Measurements from ENCODE around the gene AGAP2.
A peak's percentile ranks its signal among the peaks of the same experiment; 100 is the strongest.

Gene AGAP2

GRCh38 chr12:57755194-57755453, 16.6 kb upstream of the AGAP2 start:
- H3K27ac ChIP-seq (ENCODE audit: low read depth, low read length), result no peak overlapping the region
- H3K4me3 ChIP-seq (ENCODE audit: low read depth in 1 of 5, low read length in 5 of 5), result peak overlapping the region in 3 of 5 donors; percentile 69 to 73 (median 69)
- peaks cover 0 to 16% (median 3%) of the 10 kb centered on the region in 5 donors for H3K9me3 ChIP-seq (ENCODE audit: control insufficient read depth in 5 of 5, low read length in 5 of 5)
- H3K36me3 ChIP-seq (ENCODE audit: control insufficient read depth in 5 of 5, insufficient read depth in 5 of 5, low read length in 5 of 5), result peaks cover 0 to 26% (median 20%) of the 10 kb centered on the region in 5 donors
- H3K9ac ChIP-seq (ENCODE audit: low read length in 5 of 5), result no peak overlapping the region
- H3K27me3 ChIP-seq (ENCODE audit: control insufficient read depth in 5 of 5, insufficient read depth in 4 of 5, low read length in 5 of 5), result no peaks in the 10 kb centered on the region
- H3K4me1 ChIP-seq (ENCODE audit: control insufficient read depth in 5 of 5, insufficient read depth in 5 of 5, low read length in 5 of 5), result peaks cover 9 to 42% (median 35%) of the 10 kb centered on the region in 5 donors

GRCh38 chr12:57754411-57755193, 16.1 kb upstream of the AGAP2 start, which contains the start of gene MARCHF9:
Gene MARCHF9 (plus strand): TSS chr12:57755103. CDS start chr12:57755529, 426 bp downstream.
- H3K4me1 ChIP-seq (ENCODE audit: control insufficient read depth in 5 of 5, insufficient read depth in 5 of 5, low read length in 5 of 5), result peaks cover 9 to 42% (median 35%) of the 10 kb centered on the region in 5 donors
- peak within 1 kb of the TSS in 4 of 5 donors; percentile 17 to 77 (median 70) for H3K9ac ChIP-seq (ENCODE audit: low read length in 5 of 5)
- peaks cover 0 to 30% (median 21%) of the 10 kb centered on the region in 5 donors for H3K36me3 ChIP-seq (ENCODE audit: control insufficient read depth in 5 of 5, insufficient read depth in 5 of 5, low read length in 5 of 5)
- H3K9me3 ChIP-seq (ENCODE audit: control insufficient read depth in 5 of 5, low read length in 5 of 5), result peaks cover 0 to 16% (median 3%) of the 10 kb centered on the region in 5 donors
- peak within 1 kb of the TSS; percentile 58 to 76 (median 69) for H3K4me3 ChIP-seq (ENCODE audit: low read depth in 1 of 5, low read length in 5 of 5)
- H3K27ac ChIP-seq (ENCODE audit: low read depth, low read length), result no peak within 1 kb of the TSS
- no peaks in the 10 kb centered on the region for H3K27me3 ChIP-seq (ENCODE audit: control insufficient read depth in 5 of 5, insufficient read depth in 4 of 5, low read length in 5 of 5)

- no peak overlapping the region for H3K27ac ChIP-seq (ENCODE audit: low read depth, low read length)
Measured at GRCh38 chr12:57753756-57754337, 15.3 kb upstream of the AGAP2 start.

GRCh38 chr12:57752668-57753000, 14.1 kb upstream of the AGAP2 start:
- Histone ChIP-seq H3K9ac (ENCODE audit: low read length in 5 of 5) (no peak overlapping the region), H3K27me3 (ENCODE audit: control insufficient read depth in 5 of 5, insufficient read depth in 4 of 5, low read length in 5 of 5) (no peaks in the 10 kb centered on the region), H3K4me1 (ENCODE audit: control insufficient read depth in 5 of 5, insufficient read depth in 5 of 5, low read length in 5 of 5) (peaks cover 9 to 42% (median 35%) of the 10 kb centered on the region in 5 donors), H3K36me3 (ENCODE audit: control insufficient read depth in 5 of 5, insufficient read depth in 5 of 5, low read length in 5 of 5) (peaks cover 5 to 31% (median 24%) of the 10 kb centered on the region in 5 donors), H3K9me3 (ENCODE audit: control insufficient read depth in 5 of 5, low read length in 5 of 5) (peaks cover 0 to under 1% (median 0%) of the 10 kb centered on the region in 5 donors), H3K4me3 (ENCODE audit: low read depth in 1 of 5, low read length in 5 of 5) (peak overlapping the region; percentile 42 to 83 (median 66)), H3K27ac (ENCODE audit: low read depth, low read length) (peak overlapping the region; percentile 7)

More at GRCh38 chr12:57753756-57754337, 15.3 kb upstream of the AGAP2 start:
- Histone ChIP-seq H3K27me3 (ENCODE audit: control insufficient read depth in 5 of 5, insufficient read depth in 4 of 5, low read length in 5 of 5) (no peaks in the 10 kb centered on the region), H3K4me1 (ENCODE audit: control insufficient read depth in 5 of 5, insufficient read depth in 5 of 5, low read length in 5 of 5) (peaks cover 9 to 42% (median 35%) of the 10 kb centered on the region in 5 donors), H3K9me3 (ENCODE audit: control insufficient read depth in 5 of 5, low read length in 5 of 5) (peaks cover 0 to 12% (median 3%) of the 10 kb centered on the region in 5 donors), H3K9ac (ENCODE audit: low read length in 5 of 5) (no peak overlapping the region), H3K4me3 (ENCODE audit: low read depth in 1 of 5, low read length in 5 of 5) (no peak overlapping the region), H3K36me3 (ENCODE audit: control insufficient read depth in 5 of 5, insufficient read depth in 5 of 5, low read length in 5 of 5) (peaks cover 0 to 32% (median 24%) of the 10 kb centered on the region in 5 donors)

- Histone ChIP-seq H3K27ac (ENCODE audit: low read depth, low read length) (peak within 1 kb of the TSS; percentile 94), H3K9ac (ENCODE audit: low read length in 5 of 5) (peak within 1 kb of the TSS; percentile 74 to 92 (median 86)), H3K9me3 (ENCODE audit: control insufficient read depth in 5 of 5, low read length in 5 of 5) (no peaks in the 10 kb centered on the region), H3K36me3 (ENCODE audit: control insufficient read depth in 5 of 5, insufficient read depth in 5 of 5, low read length in 5 of 5) (peaks cover 11 to 36% (median 27%) of the 10 kb centered on the region in 5 donors), H3K27me3 (ENCODE audit: control insufficient read depth in 5 of 5, insufficient read depth in 4 of 5, low read length in 5 of 5) (no peaks in the 10 kb centered on the region), H3K4me1 (ENCODE audit: control insufficient read depth in 5 of 5, insufficient read depth in 5 of 5, low read length in 5 of 5) (peaks cover 9 to 42% (median 35%) of the 10 kb centered on the region in 5 donors), H3K4me3 (ENCODE audit: low read depth in 1 of 5, low read length in 5 of 5) (peak within 1 kb of the TSS; percentile 66 to 92 (median 81))
Measured at GRCh38 chr12:57751788-57752667, 13.5 kb upstream of the AGAP2 start, which contains the start of gene CDK4. Gene CDK4 (minus strand): TSS chr12:57752310. CDS start chr12:57751717, 593 bp downstream.

GRCh38 chr12:57751432-57751787, 12.9 kb upstream of the AGAP2 start:
- Histone ChIP-seq H3K36me3 (ENCODE audit: control insufficient read depth in 5 of 5, insufficient read depth in 5 of 5, low read length in 5 of 5) (peaks cover 13 to 42% (median 31%) of the 10 kb centered on the region in 5 donors), H3K4me3 (ENCODE audit: low read depth in 1 of 5, low read length in 5 of 5) (peak overlapping the region; percentile 66 to 92 (median 81)), H3K27me3 (ENCODE audit: control insufficient read depth in 5 of 5, insufficient read depth in 4 of 5, low read length in 5 of 5) (no peaks in the 10 kb centered on the region), H3K4me1 (ENCODE audit: control insufficient read depth in 5 of 5, insufficient read depth in 5 of 5, low read length in 5 of 5) (peaks cover 9 to 37% (median 34%) of the 10 kb centered on the region in 5 donors), H3K9ac (ENCODE audit: low read length in 5 of 5) (peak overlapping the region; percentile 74 to 92 (median 86)), H3K9me3 (ENCODE audit: control insufficient read depth in 5 of 5, low read length in 5 of 5) (no peaks in the 10 kb centered on the region), H3K27ac (ENCODE audit: low read depth, low read length) (peak overlapping the region; percentile 94)

- H3K9ac ChIP-seq (ENCODE audit: low read length in 5 of 5), result peak overlapping the region; percentile 74 to 92 (median 86)
- H3K27ac ChIP-seq (ENCODE audit: low read depth, low read length), result peak overlapping the region; percentile 94
- H3K27me3 ChIP-seq (ENCODE audit: control insufficient read depth in 5 of 5, insufficient read depth in 4 of 5, low read length in 5 of 5), result no peaks in the 10 kb centered on the region
- H3K4me3 ChIP-seq (ENCODE audit: low read depth in 1 of 5, low read length in 5 of 5), result peak overlapping the region; percentile 66 to 92 (median 81)
- H3K36me3 ChIP-seq (ENCODE audit: control insufficient read depth in 5 of 5, insufficient read depth in 5 of 5, low read length in 5 of 5), result peaks cover 13 to 44% (median 31%) of the 10 kb centered on the region in 5 donors
- no peaks in the 10 kb centered on the region for H3K9me3 ChIP-seq (ENCODE audit: control insufficient read depth in 5 of 5, low read length in 5 of 5)
- peaks cover 9 to 37% (median 30%) of the 10 kb centered on the region in 5 donors for H3K4me1 ChIP-seq (ENCODE audit: control insufficient read depth in 5 of 5, insufficient read depth in 5 of 5, low read length in 5 of 5)
Measured at GRCh38 chr12:57750561-57751431, 12.3 kb upstream of the AGAP2 start.

- Histone ChIP-seq H3K36me3 (ENCODE audit: control insufficient read depth in 5 of 5, insufficient read depth in 5 of 5, low read length in 5 of 5) (peaks cover 13 to 44% (median 31%) of the 10 kb centered on the region in 5 donors), H3K4me1 (ENCODE audit: control insufficient read depth in 5 of 5, insufficient read depth in 5 of 5, low read length in 5 of 5) (peaks cover 10 to 38% (median 34%) of the 10 kb centered on the region in 5 donors), H3K27ac (ENCODE audit: low read depth, low read length) (no peak overlapping the region), H3K4me3 (ENCODE audit: low read depth in 1 of 5, low read length in 5 of 5) (no peak overlapping the region), H3K9me3 (ENCODE audit: control insufficient read depth in 5 of 5, low read length in 5 of 5) (no peaks in the 10 kb centered on the region), H3K27me3 (ENCODE audit: control insufficient read depth in 5 of 5, insufficient read depth in 4 of 5, low read length in 5 of 5) (no peaks in the 10 kb centered on the region), H3K9ac (ENCODE audit: low read length in 5 of 5) (no peak overlapping the region)
Measured at GRCh38 chr12:57749061-57749460, 10.5 kb upstream of the AGAP2 start.

- H3K4me3 ChIP-seq (ENCODE audit: low read depth in 1 of 5, low read length in 5 of 5), result peak overlapping the region in 3 of 5 donors; percentile 92 to 96 (median 93)
- H3K27me3 ChIP-seq (ENCODE audit: control insufficient read depth in 5 of 5, insufficient read depth in 4 of 5, low read length in 5 of 5), result peaks cover 0 to 4% (median 2%) of the 10 kb centered on the region in 5 donors
- peak overlapping the region; percentile 99 for H3K27ac ChIP-seq (ENCODE audit: low read depth, low read length)
- H3K4me1 ChIP-seq (ENCODE audit: control insufficient read depth in 5 of 5, insufficient read depth in 5 of 5, low read length in 5 of 5), result peaks cover 5 to 26% (median 24%) of the 10 kb centered on the region in 5 donors
- H3K36me3 ChIP-seq (ENCODE audit: control insufficient read depth in 5 of 5, insufficient read depth in 5 of 5, low read length in 5 of 5), result peaks cover 13 to 44% (median 31%) of the 10 kb centered on the region in 5 donors
- H3K9ac ChIP-seq (ENCODE audit: low read length in 5 of 5), result no peak overlapping the region
- no peaks in the 10 kb centered on the region for H3K9me3 ChIP-seq (ENCODE audit: control insufficient read depth in 5 of 5, low read length in 5 of 5)
Measured at GRCh38 chr12:57746025-57746424, 7.5 kb upstream of the AGAP2 start.

All from subcutaneous abdominal adipose tissue (tissue), 5 donors.